A673 (cell line): ENCODE data around the gene MPEG1. TPM values are rescaled to one million over a fixed set of nuclear protein-coding genes. Genes with fewer than 3 reads are reported as not detected.

Source experiments
- BruUV-seq: library from RNA; stranded (reverse); fragments of 400-500 nt; replicated peaks from 2 replicates; lab custom pipeline; 2021; lab: Mats Ljungman, UMichigan
- CTCF ChIA-PET: fragments of 300-600 bp; sonication (Branson Sonifier 250); formaldehyde crosslinking; loops from one replicate; lab custom pipeline; 2022; ENCODE audit warnings: antibody characterized with exemption; lab: Charles Lee
- POLR2A ChIA-PET: fragments of 300-600 bp; sonication (Branson Sonifier 250); formaldehyde crosslinking; loops from one replicate; lab custom pipeline; 2022; ENCODE audit warnings: antibody characterized with exemption; ENCODE audit not compliant: low non-redundant PET; lab: Charles Lee
- DNase-seq: peaks from one replicate; pipeline ENCODE4 v3.0.0-alpha.2; 2015; ENCODE audit warnings: low spot score
- H3K27ac ChIP-seq: fragments of 200-600 bp; sonication (generic); 2 replicates; pipeline ENCODE4 v1.5.1; 2016; ENCODE audit warnings: mixed run types, low read depth, mild to moderate bottlenecking, mixed read lengths, antibody characterized with exemption, low read length; ENCODE audit not compliant: poor library complexity, severe bottlenecking
- H3K27me3 ChIP-seq: fragments of 200-600 bp; sonication (generic); replicated peaks from 2 replicates; pipeline ENCODE4 v1.6.1; 2017; ENCODE audit warnings: mixed run types, low read depth, mild to moderate bottlenecking, mixed read lengths, antibody characterized with exemption, low read length; ENCODE audit not compliant: insufficient read depth, poor library complexity
- H3K36me3 ChIP-seq: fragments of 200-600 bp; sonication (generic); 2 replicates; pipeline ENCODE4 v1.6.1; 2016; ENCODE audit warnings: mixed run types, mild to moderate bottlenecking, mixed read lengths, antibody characterized with exemption, low read length; ENCODE audit not compliant: insufficient read depth, poor library complexity, severe bottlenecking
- H3K4me1 ChIP-seq: fragments of 200-600 bp; sonication (generic); 2 replicates; pipeline ENCODE4 v1.6.1; 2017; ENCODE audit warnings: mixed run types, mild to moderate bottlenecking, mixed read lengths, antibody characterized with exemption, low read length; ENCODE audit not compliant: insufficient read depth, poor library complexity, severe bottlenecking
- H3K4me3 ChIP-seq: fragments of 200-600 bp; sonication (generic); 2 replicates; pipeline ENCODE4 v1.5.1; 2016; ENCODE audit warnings: low read depth, mixed run types, mild to moderate bottlenecking, mixed read lengths, low read length; ENCODE audit not compliant: poor library complexity, severe bottlenecking
- H3K9me3 ChIP-seq: fragments of 200-600 bp; sonication (generic); 2 replicates; pipeline ENCODE4 v1.6.1; 2016; ENCODE audit warnings: mixed run types, low read depth, mild to moderate bottlenecking, mixed read lengths, antibody characterized with exemption, low read length; ENCODE audit not compliant: poor library complexity, severe bottlenecking
- EZH2 ChIP-seq: fragments of 200-600 bp; sonication (generic); IDR thresholded peaks from 2 replicates; pipeline ENCODE4 v1.6.1; 2017; ENCODE audit warnings: borderline replicate concordance, low read depth, mild to moderate bottlenecking, mixed read lengths, antibody characterized with exemption, low read length; ENCODE audit not compliant: poor library complexity, severe bottlenecking
- intact Hi-C: fragments of 100-400 bp; cut with micrococcal nuclease; formaldehyde crosslinking; loops from one replicate; pipeline ENCODE4 v1.10.0; 2022; ENCODE audit not compliant: unreplicated experiment
- total RNA-seq: library from RNA; stranded (reverse); gene quantifications from 2 replicates; pipeline ENCODE4 v1.2.3, GENCODE V29; 2021
- TF ChIP-seq, protein P1 (sequence below): fragments of 300-800, 200-600 bp; sonication (generic); conservative IDR thresholded peaks from 2 replicates; pipeline ENCODE4 v1.5.1; 2017; ENCODE audit warnings: low read depth, mild to moderate bottlenecking, antibody characterized with exemption, low read length, moderate library complexity, mixed read lengths

The MPEG1 gene
- total RNA-seq, 1 experiment from 2014 or later = not detected

DNA sequence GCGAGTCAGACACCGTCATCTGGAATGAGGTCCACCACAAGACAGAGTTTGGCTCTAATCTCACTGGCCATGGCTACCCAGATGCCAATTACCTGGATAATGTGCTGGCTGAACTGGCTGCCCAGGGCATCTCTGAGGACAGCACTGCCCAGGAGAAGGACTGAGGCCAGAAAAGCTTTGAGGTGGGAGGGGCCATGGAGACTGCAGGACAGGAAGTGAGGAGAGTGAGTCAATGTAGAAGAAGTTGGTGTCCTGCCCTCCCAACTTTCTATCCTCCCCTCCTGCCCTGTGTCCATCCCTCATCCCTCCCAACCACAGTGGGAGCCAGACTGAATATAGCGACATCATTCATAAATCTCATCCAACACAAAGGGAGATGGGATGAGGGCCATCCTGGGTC, 8.0 kb downstream of the MPEG1 start:
- Histone ChIP-seq H3K4me3 (no peak overlapping the region), H3K27me3 (no peaks in the 10 kb centered on the region), H3K4me1 (peaks cover 14% of the 10 kb centered on the region), H3K9me3 (no peaks in the 10 kb centered on the region), H3K27ac (no peak overlapping the region), H3K36me3 (no peaks in the 10 kb centered on the region)
- TF ChIP-seq EZH2 = no peak
- TF ChIP-seq, protein P1, sequence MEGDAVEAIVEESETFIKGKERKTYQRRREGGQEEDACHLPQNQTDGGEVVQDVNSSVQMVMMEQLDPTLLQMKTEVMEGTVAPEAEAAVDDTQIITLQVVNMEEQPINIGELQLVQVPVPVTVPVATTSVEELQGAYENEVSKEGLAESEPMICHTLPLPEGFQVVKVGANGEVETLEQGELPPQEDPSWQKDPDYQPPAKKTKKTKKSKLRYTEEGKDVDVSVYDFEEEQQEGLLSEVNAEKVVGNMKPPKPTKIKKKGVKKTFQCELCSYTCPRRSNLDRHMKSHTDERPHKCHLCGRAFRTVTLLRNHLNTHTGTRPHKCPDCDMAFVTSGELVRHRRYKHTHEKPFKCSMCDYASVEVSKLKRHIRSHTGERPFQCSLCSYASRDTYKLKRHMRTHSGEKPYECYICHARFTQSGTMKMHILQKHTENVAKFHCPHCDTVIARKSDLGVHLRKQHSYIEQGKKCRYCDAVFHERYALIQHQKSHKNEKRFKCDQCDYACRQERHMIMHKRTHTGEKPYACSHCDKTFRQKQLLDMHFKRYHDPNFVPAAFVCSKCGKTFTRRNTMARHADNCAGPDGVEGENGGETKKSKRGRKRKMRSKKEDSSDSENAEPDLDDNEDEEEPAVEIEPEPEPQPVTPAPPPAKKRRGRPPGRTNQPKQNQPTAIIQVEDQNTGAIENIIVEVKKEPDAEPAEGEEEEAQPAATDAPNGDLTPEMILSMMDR = no peak
- intact Hi-C loops = no loop called here
- DNase-seq = no peak
- no TSS peak for BruUV-seq
- ChIA-PET CTCF (no interaction called here), POLR2A (no interaction called here)

DNA sequence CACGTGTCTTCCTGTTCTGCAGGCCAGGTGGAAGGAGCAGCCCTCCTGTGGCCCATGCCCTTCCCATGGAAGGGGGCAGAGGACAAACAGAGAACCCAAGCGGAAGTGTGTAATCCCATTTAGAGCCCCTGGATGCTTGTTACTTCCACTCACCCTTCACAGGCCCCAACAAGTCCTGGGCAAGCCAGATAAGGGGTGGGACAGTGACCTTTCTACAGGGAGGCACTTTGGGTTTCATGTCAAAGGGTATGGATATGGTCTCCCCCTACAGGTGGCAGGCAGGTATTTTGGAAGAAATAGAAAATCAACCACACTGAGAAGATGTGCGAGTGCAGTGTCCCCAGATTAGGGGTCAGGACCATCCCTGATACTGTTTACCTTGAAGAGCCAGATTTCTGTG, 11.4 kb downstream of the MPEG1 start:
- POLR2A ChIA-PET = no interaction called here
- TF ChIP-seq EZH2 = no peak
- TF ChIP-seq, protein P1 = 0 out of 2 replicates have a peak, but pooled peaks have one; percentile 28
- no peak for DNase-seq
- H3K27me3 ChIP-seq = no peaks in the 10 kb centered on the region
- H3K27ac ChIP-seq = no peak overlapping the region
- no TSS peak for BruUV-seq
- no peaks in the 10 kb centered on the region for H3K36me3 ChIP-seq
- intact Hi-C loops = no loop called here
- no peaks in the 10 kb centered on the region for H3K9me3 ChIP-seq
- CTCF ChIA-PET = no interaction called here
- no peak overlapping the region for H3K4me3 ChIP-seq
- peaks cover 38% of the 10 kb centered on the region for H3K4me1 ChIP-seq

DNA sequence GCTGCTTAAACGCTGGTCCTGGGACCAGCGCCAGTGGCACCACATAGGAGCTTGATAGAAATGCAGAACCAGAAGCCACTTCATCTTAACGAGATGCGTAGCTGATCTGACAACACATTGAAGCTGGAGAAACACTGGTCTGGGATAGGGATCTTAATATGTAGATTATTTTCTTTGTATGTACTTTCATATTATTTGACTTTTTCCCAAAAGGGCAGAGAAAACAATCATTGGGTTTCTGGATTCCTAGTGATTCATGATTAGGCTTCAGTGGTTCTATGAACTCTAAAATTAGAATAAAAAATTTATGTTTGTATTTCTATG, 12.3 kb downstream of the MPEG1 start:
- no peak for TF ChIP-seq EZH2
- TF ChIP-seq, protein P1 = no peak
- H3K27ac ChIP-seq = no peak overlapping the region
- ChIA-PET CTCF (interaction anchor here (0.9 to 1.1 kb wide), 2 partner anchors 14 to 29 kb away, joined by 4 to 10 read pairs; partner anchors contain the start of gene DTX4), POLR2A (no interaction called here)
- no peaks in the 10 kb centered on the region for H3K9me3 ChIP-seq
- peak; percentile 88 for DNase-seq
- H3K4me1 ChIP-seq = peaks cover 38% of the 10 kb centered on the region
- BruUV-seq = no TSS peak
- H3K4me3 ChIP-seq = no peak overlapping the region
- intact Hi-C loops = no loop called here
- H3K27me3 ChIP-seq = no peaks in the 10 kb centered on the region
- H3K36me3 ChIP-seq = no peaks in the 10 kb centered on the region
